Stimulated activated CD4-positive, alpha-beta T cell treated with anti-CD3 and anti-CD28 coated beads, Interleukin-4, amount 100 ng/mL, for 24 hours (primary cell): ENCODE measurements around the gene PRPF40A.

ENCODE experiments used
- DNase-seq: peaks from one replicate; pipeline ENCODE4 v3.0.0-alpha.2; 2020

The PRPF40A gene

DNA sequence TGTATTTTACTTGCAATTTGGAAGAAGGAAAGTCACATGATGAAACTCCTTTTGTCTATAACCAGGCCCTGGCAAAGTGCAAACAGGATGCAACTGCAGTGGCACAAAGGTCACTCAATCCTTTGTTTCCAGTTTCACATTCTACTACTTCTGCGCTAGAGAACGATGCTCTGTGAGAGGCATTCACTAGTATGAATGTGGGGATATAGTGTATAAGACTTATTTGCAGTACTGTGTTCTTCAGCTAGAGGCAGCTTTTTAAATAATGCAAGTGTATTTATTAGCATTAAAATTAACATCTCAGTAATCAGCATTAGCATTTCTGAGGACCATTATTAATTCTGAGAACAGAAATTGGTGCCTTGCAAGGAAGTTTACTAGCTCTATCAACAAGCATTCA, 68.9 kb downstream of the PRPF40A start:
- no peak for DNase-seq

DNA sequence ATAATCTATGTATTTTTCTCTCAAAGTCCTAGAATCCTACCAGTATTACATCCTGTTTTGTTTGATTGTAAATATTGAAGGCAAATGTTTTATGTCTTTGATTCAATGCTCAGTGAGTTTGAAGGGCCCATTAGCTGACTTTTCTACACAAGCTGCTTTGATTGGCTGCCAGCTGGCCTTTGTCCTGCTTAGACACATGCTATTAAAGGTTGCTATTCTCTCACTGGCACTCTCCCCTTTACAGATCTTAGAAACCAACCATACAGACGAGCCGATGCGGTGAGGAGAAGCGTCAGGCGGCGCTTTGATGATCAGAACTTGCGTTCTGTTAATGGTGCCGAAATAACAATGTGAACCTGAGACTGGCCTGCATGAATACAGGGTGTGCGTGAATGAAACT, 69.7 kb downstream of the PRPF40A start:
- DNase-seq, result no peak

DNA sequence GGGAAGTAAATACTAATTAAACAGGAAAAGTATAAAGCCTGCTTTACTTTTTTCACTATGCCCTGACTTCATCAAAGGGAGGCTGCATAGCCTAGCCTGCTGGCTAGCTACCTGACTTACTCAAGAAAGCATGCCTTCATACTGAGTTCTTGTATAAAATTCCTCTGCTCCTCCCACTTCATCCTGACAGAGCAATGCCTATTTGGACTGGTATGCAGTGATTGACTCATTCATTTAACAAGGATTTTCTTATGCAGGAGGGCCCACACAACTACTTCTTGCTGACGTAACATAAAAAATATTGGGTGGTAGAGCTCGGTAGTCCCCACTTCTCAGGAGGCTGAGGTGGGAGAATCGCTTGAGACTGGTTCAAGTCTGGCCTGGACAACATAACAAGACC, 70.5 kb downstream of the PRPF40A start:
- no peak for DNase-seq

DNA sequence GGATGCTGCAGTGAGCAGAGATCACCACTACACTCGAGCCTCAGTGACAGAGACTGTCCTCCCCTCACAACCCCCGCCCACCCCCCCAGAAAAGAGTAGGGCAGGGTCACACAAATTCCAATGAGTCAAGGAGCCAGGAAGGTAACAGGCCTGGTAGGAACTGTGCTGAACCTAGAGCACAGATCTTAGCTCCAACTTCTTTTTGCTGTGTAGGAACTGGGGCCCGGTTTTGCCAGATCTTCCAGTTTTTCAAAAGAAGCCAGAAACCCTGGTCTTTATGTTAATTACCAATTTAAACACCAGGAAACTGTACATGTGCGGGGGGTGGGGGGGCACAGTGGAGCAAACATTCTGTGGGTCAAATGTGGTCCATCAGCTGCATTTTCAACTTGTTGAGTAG, 71.0 kb downstream of the PRPF40A start:
- no peak for DNase-seq

DNA sequence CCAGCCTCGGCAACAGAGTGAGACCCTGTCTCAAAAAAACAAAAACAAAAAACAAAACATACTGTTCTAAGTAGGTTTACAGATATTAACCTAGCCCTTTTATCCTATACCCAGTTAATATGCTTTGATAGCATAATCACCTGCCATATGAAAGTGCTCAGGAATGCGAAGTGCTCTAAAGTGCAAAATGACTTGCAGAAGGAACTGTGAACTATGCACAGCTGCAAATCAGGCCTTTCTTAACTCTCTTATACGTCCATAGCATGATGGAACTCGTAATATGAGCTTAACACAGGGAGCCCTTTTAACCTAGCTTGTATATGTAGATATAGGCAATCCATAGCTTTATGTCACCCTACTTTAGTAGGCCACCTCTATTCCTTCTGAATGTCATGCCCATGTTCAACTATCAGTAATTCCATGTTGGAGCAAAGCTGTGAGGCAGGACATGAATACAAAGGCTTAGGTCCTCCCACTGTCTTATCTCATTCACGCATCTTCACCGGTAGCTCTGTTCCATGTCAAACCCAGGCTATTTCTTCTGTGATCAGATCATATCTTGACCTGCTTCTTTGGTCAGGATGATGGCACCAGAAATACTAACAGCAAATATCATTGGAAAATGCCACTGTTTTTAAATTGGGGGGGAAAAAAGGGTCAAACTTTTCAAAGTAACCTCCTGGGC, 72.9 kb downstream of the PRPF40A start:
- DNase-seq, result no peak

DNA sequence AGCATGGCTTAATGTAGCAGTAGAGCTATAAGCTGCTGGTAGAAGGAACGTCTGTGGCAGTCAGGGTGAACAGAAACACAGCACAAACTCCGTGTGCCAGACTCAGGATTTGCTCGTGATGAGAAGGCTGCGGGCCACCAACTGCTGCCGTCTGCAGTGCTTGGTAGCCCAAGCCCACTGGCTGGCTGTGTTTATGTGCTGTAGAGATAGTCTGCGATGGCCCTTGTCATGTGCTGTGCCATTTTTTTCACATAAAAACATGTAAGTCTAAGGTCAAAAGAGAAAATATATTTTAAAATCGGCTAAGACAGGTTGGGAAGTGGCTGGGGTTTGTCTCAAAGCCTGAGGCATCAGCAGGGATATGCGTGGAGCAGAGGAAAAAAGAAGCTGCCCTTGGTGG, 78.7 kb downstream of the PRPF40A start:
- no peak for DNase-seq

DNA sequence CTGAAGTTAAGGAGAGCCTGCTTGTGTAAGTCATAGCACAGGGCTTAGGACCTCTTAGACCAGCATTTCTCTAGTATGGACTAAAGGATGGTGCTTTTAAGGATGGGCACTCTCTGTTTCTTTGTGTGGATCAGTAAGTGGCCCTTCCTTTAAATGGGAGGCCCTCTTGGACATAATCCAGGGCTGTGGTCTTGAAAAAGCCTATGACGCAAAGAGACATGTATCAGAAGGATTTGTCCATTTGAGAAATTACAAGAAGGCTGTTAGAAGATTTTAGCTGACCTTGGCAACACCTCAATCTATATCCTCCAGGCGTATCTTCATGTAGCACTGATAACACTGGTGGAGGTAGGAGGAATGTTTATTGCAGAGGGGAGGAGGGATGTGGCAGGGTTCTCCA, 79.2 kb downstream of the PRPF40A start:
- DNase-seq, result no peak

DNA sequence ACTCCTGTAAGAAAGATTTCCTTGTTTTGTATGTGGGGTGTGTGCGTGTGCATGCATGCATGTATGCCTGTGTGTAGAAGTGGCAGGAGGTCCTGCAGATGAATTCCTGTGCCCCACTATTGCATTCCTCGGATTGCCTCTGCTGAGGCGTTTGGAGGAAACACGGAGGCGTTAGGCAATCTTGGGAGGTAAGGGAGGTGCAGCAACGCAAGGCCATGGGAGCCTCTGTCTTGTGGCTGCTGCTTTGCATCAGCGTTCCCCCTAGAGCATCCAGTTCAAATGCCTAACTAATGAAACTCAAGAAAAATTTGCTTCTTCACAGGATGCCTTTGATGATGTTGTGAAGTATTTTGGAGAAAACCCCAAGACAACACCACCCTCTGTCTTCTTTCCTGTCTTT, 80.0 kb downstream of the PRPF40A start:
- DNase-seq, result no peak

DNA sequence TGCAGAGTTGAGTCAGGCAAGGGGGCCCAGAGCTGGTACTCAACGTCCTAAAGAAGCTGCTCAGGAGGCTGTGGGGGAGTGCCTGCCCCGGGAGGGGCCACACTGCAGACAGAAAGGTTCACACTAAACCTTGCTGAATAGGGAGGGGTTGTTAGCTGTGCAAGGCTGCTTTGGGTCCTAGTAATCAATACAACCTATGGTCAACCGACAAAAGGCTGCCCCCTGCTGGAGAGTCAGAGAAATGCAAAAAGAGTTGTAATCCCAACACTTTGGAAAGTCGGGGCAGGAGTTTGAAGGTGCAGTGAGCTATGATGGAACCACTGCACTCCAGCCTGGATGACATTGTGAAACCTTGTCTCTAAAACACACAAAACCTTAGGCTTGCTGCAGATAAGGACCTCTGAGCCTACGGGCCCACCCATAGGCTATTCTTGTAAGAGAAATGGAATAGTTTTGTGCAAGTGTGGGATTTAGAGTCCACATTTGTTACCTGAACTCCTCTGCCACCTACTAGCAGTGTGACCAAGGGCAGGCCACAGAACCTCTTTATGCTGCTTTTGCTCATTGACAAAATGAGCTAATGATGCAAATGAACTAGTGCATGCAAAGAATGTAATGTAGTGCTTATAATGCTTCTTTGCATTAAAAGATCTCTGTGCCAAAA, 81.5 kb downstream of the PRPF40A start:
- peak; percentile 75 for DNase-seq

DNA sequence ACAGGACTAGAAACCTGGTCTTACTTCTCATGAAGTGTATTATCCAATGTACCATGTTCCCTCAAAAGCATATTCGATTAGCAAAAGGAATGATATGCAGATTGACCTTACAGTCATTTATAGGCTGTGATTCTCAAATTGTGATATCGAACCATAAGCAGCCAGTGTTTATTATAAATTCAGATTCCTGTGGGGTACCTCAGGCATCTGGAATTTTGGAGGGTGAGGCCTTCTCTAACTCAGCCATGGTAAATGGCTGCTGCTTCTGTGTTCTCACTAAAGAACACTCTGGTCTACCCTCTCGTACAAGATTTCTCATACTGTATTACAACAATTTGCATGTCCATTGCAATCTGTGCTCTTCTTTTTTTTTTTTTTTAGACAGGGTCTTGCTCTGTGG, 84.5 kb downstream of the PRPF40A start:
- DNase-seq, result no peak

DNA sequence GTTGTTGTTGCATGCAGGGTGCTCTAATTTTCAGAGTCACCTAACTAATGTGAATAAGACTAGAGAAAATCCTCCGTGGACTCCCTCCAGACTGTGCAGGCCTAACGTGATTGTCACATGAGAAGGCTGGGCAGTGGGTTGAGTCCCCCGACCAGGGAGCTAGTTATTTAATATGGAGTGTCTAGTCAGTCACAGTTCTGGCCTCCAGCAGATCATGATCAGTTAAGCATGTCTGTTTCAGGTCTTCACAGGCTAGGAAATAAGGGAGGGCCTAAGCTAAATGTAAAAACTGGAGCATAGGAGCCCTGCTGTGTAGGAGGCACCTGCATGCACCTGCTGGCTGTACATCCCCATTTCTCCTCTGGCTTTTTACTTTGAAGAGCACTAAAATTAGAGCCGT, 86.8 kb downstream of the PRPF40A start:
- DNase-seq, result no peak

DNA sequence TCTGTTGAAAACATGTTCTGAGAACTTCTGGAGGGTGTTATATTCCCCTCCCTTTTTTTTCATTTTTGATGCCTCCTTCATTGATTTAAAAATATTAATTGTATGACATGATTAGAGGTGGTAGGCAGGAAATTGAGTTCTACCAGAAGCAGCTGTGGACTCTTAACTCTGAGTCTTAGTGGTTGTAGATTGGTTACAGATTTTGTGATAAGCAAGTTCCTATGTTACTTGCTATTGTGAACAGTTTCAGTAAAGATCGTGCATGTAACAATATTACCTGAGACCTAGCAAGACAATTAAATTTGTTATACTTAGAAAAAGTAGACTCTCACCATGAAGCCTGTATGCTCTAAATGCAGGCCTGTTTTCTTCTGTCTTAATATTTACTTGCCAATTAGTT, 88.1 kb downstream of the PRPF40A start:
- no peak for DNase-seq

DNA sequence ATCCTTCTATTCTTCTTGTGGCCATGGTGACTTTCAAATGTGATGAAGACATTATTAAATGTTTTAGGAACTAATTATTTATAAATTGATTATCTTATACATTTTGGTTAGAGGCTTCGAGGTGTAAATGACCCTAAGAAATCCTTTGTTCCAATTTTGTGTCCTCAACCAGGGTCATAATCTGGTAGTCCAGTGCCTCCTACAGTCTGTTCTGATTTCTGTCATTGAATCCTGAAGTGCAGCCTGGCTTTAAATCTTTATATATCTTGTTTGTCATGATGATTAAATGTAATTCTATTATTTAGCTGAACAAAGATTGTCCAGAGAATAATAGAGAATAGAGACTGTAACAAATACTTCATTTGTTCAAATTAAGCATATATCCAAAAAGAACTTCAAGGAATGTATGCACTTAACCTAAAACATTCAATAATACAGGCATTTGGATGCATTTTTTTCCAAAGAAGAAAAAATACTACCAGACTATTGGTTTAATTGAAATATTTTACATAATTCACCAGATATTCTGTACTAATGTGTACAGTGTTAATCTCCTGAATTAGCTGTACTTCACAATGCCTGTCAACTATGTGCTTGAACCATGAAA, 89.8 kb downstream of the PRPF40A start:
- DNase-seq, result no peak

DNA sequence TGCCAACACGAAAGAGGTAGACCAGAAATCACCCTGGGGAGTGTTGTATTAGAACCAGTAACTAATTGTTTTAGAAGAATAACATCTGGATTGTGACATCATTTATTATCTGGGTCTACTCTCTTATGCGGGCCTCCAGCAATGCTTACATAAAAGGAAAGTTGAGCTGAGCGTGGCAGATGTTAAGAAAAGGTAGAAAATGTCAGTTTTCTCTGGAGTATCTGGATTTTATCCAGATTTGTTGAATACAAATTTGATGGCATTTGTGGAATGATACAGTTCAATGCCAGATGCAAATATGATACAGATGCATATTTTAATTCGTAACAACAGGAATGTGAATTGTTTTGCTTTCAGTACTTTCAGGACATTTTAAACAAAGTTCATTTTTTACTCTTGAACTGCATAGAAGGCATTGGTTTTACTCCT, 90.3 kb downstream of the PRPF40A start:
- no peak for DNase-seq

DNA sequence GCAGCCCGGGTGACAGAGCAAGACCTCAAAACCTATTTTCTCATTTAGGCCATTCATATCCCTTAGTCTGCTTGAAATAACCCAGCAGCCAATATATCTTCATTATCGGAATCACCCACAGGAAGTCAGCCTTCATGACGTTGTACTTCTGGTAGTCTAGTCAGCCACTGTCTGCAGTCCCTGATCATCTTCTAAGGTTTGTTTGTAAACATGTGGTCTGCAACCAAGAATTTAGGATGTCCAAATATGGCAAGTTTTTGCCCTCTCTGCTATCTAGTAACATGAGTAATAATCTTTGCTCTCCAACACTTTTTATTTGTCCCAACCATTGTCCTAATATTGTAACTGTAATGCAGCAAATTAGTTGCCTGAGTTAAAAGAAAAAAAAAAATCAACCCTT, 92.5 kb downstream of the PRPF40A start:
- no peak for DNase-seq

DNA sequence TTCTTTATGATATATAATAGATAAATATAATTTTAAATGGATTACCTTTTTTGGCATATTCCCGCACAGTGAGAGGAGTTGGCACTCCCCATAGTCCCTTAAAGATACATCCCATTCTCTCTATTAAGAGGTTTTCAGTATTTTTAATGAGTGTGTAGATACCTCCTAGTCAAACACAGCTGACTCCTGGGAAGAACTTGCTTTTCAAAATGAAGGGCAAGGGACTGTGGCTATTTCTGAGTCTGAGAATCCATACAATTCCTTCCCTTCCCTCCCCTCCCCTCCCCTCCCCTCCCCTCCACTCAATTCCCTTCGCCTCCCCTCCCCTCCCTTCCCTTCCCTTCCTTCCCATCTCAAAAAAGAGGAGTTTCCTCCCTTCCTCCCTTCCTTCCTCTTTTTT, 93.5 kb downstream of the PRPF40A start:
- DNase-seq, result no peak

DNA sequence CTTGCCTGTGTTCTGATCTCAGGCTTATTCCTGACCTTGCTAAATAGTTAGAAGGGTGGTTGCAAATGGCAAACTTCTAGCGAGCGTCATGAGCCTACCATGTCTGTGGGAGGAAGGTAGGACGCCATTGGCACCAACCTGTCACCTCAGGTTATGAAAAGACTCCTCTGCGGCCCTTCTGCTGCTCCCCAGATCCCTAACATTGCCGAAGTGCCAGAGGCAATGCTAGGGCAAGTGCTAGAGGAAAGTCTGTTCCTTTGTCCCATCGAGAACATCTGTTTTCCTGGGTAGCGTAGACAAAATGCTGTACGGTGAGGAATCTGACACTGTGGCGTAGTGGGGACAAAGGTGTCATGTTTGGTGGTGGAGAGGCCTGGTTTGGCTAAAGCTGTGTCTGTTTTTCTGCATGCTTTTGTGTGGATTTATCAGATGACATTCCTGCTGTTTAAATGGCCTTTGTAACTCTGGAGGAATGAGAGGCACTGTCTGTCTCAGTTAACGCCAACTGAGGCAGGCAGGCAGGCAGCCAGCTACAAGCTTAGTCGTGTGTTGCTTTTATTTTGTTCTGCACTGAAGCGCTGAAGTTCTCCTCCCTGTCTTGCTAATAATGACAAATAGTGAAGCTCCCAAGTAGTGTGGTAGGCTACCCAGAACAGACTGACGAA, 94.1 kb downstream of the PRPF40A start:
- DNase-seq, result no peak

DNA sequence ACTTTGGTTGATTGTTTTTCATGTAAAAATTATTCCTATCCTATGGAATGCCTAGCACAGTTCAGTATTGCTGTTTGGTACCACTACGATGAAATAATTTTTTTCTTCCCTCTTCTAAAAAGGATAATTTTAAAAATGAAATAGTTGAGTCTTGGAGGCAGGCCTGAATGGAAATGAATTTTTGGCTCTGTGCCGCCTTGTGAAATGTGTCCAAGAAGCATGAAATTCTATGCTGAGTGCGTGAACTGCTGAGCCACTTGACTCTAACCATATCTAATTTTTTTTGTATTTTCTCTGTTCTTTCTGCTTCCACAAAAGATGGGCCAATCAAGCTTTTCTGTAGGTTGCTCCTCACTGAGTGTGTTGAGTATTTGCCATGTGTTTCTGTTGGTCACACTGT, 95.0 kb downstream of the PRPF40A start:
- DNase-seq, result no peak

DNA sequence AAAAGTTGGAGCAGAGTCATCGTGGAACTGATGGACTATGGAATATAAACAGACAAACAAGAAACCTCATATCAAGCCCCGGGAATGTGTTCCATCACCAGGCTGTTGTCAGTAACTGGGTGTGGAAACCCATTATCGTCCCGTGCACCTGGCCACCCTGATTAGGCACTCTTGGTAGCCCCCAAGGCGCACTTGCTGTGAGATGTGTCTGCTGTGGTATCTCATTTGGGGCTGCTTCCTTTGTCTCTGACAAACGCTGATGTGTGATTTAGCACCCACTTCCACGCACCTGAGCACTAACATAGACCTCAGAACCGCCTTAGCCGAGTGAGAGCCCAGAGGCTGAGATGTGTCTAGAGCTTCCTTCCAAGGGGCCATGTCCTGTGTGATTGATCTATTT, 96.3 kb downstream of the PRPF40A start:
- DNase-seq, result no peak

DNA sequence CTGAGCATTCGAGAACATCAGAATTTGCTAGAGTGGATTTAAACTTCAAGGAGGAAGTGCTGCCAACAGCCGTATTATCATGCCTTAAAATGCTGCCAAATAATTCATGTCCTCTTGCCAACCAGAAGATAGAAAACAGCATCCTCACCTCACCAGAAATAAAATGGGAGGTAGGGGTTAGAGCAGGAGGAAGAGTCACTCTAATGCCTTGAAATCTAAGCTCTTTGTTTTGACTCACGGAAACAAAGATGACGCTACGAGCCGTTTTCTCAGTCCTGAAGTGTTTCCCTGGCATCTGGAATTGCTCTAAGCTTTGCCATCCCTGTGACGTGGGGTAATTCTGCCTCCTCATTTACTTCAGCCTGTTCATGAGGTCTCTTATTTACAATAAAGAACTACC, 97.1 kb downstream of the PRPF40A start:
- DNase-seq, result no peak

DNA sequence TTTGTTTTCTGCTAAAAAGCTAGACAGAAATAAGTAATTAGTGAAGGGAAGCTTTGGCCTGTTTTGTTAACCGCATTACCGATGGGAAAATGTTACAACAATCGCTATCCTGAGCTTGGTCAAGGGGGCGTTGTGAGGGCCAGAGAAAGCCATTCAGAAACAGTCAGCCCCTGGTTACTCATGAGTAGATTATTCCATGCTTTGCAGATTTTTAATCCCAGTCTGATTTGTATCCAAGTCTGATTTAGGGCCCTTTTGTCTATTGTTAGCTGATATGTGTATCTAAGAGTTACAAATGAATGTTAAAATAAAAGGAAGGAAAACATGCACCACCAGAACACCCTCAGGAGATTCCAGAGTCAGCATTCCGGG, 99.1 kb downstream of the PRPF40A start:
- DNase-seq, result no peak

DNA sequence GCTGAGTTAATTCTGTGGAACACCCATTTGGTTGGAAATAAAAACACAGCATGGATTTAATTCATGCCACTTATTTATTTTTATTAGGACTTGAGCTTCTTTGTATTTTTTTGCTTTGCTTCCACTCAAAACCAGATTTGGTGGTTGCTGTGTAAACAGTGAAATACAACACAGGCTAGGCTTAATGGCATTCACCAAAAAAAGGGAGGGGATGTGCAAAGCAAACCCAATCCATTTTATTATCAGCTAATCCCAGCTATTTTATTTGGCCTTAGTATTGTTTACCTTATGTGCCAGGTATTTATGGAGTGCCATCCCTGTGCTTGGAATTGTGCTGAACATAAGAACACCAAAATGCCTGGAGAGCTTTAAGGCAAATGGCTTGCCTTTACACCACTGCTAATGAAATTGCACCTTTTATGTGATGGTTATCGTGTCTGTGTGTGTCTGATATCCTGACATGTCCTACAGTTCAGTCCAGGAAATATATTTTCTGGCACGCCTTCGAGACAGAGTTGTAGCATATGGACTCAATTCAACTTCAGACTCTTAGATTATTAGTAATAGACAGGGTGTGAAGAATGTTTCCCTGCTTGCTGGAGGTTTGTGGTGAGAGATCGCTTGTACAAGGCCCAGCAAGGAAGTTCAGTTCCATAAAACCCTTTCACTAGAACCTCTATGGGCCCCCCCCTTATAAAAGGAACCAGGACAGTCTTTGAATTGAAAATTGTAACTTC, 99.6 kb downstream of the PRPF40A start:
- no peak for DNase-seq

DNA sequence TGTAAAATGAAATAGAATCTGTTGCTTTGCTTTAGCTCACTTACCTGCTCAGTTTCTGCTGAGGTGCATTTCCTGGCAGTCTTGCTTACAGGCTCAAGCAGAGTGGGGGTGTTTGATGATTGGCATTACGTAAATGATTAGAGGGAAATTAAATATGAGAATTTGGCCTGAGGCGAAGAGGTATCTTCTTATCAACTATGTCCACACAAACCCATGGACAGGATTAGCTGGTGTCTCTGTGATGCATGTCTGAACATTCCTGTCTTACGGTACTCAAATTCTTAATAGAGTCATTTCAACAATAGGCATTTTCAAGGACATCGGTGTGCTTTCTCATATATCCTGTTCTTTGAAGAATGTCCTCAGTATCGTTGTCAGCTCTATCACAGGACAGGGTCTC, 102.1 kb downstream of the PRPF40A start:
- no peak for DNase-seq
